PC-3 (cell line): Measurements from ENCODE around the gene TTC6.

Experiments
- EZH2 ChIP-seq: fragments of 300-600 bp; sonication (generic); IDR thresholded peaks from one replicate; pipeline ENCODE4 v1.6.1; 2017; ENCODE audit warnings: antibody characterized with exemption, mild to moderate bottlenecking, low read length; ENCODE audit not compliant: unreplicated experiment
- EZH2phosphoT487 ChIP-seq: fragments of 300-600 bp; sonication (generic); IDR thresholded peaks from 2 replicates; pipeline ENCODE4 v1.6.1; 2018; ENCODE audit warnings: mild to moderate bottlenecking, antibody characterized with exemption, low read length, borderline replicate concordance
- TF ChIP-seq, protein P1 (sequence below): fragments of 300-600 bp; sonication (generic); conservative IDR thresholded peaks from 2 replicates; pipeline ENCODE4 v1.5.1; 2017; ENCODE audit warnings: antibody characterized with exemption, low read depth, mild to moderate bottlenecking, low read length

DNA sequence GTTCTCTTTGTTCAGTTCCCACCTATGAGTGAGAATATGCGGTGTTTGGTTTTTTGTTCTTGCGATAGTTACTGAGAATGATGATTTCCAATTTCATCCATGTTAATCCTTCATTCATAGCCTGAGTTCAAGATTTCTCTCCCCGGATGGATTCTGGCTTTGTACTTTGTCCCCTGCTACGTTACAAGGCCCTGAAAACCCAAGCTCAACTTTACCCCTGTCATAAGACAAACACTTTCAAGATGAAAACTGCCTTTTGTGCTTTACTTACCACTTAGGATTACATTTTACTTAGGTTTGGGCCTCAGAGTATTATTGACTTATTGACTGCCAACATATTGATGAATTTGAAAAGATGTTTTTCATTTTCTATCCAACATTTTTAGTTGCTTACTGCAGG is 36.7 kb upstream of the TTC6 start:
- TF ChIP-seq, protein P1, sequence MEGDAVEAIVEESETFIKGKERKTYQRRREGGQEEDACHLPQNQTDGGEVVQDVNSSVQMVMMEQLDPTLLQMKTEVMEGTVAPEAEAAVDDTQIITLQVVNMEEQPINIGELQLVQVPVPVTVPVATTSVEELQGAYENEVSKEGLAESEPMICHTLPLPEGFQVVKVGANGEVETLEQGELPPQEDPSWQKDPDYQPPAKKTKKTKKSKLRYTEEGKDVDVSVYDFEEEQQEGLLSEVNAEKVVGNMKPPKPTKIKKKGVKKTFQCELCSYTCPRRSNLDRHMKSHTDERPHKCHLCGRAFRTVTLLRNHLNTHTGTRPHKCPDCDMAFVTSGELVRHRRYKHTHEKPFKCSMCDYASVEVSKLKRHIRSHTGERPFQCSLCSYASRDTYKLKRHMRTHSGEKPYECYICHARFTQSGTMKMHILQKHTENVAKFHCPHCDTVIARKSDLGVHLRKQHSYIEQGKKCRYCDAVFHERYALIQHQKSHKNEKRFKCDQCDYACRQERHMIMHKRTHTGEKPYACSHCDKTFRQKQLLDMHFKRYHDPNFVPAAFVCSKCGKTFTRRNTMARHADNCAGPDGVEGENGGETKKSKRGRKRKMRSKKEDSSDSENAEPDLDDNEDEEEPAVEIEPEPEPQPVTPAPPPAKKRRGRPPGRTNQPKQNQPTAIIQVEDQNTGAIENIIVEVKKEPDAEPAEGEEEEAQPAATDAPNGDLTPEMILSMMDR = no peak
- TF ChIP-seq EZH2 (no peak), EZH2phosphoT487 (no peak)
